Right lung (tissue), 5 donors: ENCODE data around the gene C19orf47. TPM values are rescaled to one million over a fixed set of nuclear protein-coding genes. Genes with fewer than 3 reads are reported as not detected.
"Not testable (repeated sequence)": the region's sequence is repeated elsewhere in the genome, so short reads cannot be mapped to it uniquely, and the experiment has no call there.

ENCODE experiments used
- DNase-seq, 2 donors: peaks; one replicate each; pipeline ENCODE4 v3.0.0-alpha.2; 2013
- polyA plus RNA-seq, 5 donors: library from polyadenylated mRNA; unstranded; fragments of 120-200 nt; gene quantifications; one replicate each; pipeline versions ENCODE4 v1.2.1 to v1.2.3, GENCODE V29; 2013; ENCODE audit warnings: inconsistent platforms in 1 of 5, low replicate concordance in 1 of 5; ENCODE audit not compliant: insufficient read length in 5 of 5, insufficient read depth in 1 of 5

The C19orf47 gene
- polyA plus RNA-seq, 5 donors: 10.1 to 19.1 (median 10.9) TPM

DNA sequence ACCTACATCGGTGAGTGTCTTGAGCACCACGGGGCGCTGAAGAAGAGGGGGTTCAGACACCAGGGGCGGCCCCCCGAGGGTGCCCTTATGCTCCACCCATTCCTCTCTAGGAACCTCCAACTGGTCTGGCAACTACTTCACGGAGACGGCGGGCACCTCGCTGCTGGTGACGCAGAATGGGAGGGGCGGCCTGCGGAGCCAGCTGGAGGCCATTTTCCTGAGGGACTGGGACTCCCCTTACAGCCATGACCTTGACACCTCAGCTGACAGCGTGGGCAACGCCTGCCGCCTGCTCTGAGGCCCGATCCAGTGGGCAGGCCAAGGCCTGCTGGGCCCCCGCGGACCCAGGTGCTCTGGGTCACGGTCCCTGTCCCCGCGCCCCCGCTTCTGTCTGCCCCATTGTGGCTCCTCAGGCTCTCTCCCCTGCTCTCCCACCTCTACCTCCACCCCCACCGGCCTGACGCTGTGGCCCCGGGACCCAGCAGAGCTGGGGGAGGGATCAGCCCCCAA lies 29.7 kb upstream of the C19orf47 start:
- no peak for DNase-seq

DNA sequence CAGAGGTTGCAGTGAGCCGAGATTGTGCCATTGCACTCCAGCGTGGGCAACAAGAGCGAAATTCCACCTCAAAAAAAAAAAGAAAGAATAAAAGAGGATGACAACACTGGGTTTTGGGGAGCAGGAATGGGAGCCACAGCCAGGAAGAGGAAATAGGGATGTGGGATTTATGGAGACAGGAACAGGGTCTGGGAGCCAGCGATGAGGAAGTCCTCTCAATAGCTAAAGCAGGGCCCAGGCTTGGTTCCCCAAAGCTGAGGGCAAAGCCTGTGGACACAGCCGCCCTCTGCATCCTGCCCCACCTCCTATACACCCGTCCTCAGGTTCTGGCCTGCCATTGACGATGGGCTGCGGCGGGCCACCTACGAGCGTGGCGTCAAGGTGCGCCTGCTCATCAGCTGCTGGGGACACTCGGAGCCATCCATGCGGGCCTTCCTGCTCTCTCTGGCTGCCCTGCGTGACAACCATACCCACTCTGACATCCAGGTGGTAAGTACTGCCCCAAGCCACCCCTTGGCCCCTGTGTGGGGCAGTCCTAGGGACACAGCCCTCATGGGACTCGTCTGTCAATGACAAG lies 28.2 kb upstream of the C19orf47 start:
- no peak for DNase-seq

GRCh38 chr19:40374084-40374483 lies 25.9 kb upstream of the C19orf47 start:
- DNase-seq: no peak

GRCh38 chr19:40371802-40372122 lies 23.6 kb upstream of the C19orf47 start:
- DNase-seq: no peak

GRCh38 chr19:40370997-40371801 lies 23.0 kb upstream of the C19orf47 start:
- no peak for DNase-seq

DNA sequence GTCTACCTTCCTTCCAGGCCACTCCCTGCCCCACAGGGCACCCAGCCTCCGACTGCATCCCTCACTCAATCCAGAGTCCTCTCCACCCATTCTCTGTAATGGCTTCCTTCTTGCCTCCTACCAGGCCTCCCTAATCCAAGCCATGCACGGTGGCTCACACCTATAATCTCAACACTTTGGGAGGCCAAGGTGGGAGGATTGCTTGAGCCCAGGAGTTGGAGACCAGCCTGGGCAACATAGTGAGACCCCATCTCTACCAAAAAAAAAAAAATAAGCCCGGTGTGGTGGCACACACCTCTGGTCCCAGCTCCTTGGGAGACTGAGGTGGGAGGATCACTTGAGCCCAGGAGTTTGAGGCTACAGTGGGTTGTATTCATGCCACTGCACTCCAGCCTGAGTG lies 22.1 kb upstream of the C19orf47 start:
- not testable (repeated sequence) for DNase-seq

DNA sequence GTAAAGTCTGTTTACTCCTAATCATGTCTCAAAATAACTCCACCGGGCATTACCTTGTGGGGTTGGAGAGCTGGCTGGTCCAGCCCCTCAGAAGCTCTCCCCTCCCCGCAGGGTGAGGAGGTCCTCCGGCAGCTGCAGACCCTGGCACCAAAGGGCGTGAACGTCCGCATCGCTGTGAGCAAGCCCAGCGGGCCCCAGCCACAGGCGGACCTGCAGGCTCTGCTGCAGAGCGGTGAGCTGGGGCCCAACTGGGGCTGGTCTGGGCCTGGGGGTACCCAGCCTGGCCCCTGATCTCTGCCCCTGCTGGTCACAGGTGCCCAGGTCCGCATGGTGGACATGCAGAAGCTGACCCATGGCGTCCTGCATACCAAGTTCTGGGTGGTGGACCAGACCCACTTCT lies 21.6 kb upstream of the C19orf47 start:
- no peak for DNase-seq

- no peak for DNase-seq
Observed at GRCh38 chr19:40367577-40368434, 19.6 kb upstream of the C19orf47 start.

DNA sequence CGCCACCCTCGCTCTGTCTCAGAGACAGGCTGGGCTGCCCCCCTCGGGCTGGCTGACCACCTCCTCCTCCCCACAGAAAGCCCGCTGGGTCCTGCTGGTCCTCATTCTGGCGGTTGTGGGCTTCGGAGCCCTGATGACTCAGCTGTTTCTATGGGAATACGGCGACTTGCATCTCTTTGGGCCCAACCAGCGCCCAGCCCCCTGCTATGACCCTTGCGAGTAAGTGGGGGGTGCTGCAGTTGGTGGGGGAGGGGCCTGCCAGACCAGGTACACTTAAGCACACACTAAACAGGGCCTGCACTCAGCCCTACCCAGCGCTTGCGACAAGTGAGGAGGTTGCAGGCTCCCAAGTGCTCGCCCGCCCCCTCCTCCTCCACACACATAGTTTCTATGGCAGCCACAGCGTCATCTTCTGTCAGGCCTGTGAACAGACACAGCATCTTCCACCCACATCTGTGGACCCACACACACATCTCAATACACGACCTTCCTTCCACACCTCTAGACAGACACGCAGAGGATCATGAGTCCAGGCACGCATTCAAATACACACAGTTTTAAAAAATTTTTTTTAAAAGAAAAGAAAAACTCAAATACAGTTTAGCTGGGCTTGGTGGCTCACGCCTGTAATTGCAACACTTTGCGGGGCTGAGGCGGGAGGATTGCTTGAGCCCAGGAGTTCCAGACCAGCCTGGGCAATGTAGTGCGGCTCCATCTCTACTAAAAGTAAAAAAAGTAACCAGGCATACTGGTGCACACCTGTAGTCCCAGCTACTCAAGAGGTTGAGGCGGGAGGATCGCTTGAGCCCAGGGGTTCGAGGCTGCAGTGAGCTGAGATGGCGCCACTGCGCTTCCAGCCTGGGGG lies 18.7 kb upstream of the C19orf47 start:
- DNase-seq: peak; percentile 44 to 49

GRCh38 chr19:40365613-40366401 lies 17.6 kb upstream of the C19orf47 start:
- DNase-seq: peak; percentile 79

DNA sequence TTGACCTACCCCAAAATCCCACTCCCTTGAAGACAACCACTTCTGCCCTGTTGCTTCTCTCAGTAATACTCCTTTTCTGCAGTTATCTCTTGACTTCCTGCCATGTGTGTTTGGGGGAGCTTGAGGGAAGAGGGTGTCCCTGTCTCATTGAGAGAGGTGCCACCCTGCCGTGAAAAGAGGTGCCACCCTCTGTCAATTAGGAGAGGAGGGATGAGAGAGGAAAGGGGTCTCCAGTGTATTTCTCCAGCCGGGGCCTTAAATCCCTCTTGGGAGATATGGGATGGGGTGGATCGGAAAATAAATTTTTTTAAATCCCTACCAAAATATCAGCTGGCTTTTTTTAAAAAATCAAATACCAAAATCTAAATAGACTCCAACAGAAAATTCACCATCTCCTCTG lies 16.8 kb upstream of the C19orf47 start:
- DNase-seq: no peak

DNA sequence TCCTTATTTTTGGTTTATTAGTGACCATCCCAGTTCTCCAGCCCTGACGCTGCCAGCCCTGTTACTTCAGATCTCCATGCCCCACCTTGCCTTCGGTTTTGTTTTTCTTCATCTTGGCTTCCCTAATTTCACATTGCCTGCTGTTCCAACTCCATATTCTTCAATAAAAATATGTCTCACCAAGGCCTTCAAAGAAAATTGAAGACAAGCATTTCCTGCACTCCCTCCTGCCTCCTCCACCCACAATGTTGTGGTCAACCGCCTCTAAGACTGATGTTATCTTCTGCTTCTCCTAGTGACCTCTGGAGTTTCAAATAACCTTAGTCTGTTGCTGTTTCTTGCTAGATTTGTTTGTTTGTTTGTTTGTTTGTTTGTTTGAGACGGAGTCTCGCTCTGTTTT lies 14.9 kb upstream of the C19orf47 start:
- DNase-seq: no peak

- DNase-seq: no peak
Observed at GRCh38 chr19:40362160-40362559, 14.0 kb upstream of the C19orf47 start.

DNA sequence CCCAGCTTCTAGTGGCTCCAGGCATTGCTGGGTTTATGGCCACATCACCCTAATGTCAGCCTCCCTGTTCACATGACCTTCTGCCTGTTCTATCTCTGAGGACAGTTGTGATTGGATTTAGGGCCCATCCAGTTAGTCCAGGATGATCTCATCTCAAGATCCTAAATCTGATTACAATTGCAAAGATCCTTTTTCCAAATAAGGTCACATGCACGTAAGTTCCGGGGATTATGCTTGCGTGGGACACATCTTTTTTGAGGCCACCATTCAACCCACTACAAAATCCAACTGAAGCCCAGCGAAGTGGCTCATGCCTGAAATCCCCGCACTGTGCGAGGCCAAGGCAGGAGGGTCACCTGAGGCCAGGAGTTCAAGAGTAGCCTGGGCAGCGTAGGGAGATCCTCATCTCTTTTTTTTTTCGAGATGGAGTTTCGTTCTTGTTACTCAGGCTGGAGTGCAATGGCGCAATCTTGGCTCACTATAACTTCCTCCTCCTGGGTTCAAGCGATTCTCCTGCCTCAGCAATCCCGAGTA lies 12.6 kb upstream of the C19orf47 start:
- no peak for DNase-seq

DNA sequence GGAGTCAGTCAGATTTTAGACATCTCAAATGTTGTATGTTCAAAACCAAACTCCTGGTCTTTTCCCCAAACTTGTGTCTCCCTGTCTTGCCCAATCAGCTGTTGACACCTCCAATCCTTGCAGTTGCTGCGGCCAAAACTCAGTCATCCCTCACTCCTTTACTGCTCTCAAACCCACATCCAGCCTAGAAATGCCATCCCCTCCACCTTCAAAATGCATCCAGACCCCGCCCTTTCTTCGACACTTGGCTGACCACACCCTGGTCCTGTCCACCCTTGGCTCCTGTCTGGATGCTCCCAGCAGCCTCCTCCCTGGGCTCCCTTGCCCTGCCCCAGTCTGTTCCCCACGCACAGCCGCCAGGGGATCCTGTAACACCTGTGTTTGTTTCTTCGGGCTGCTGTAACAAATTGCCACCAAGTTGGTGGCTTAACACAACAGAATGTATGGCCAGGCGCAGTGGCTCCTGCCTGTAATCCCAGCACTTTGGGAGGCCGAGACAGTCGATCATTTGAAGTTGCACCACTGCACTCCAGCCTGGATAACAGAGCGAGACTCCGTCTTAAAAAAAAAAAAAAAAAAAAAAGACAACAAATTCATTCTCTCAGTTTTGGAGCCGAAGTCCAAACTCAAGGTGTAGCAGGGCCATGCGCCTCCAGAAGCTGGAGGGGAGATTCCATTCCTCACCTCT lies 12.0 kb upstream of the C19orf47 start:
- DNase-seq: no peak

GRCh38 chr19:40358773-40359172 lies 10.6 kb upstream of the C19orf47 start:
- DNase-seq: no peak

GRCh38 chr19:40357640-40358039 lies 9.4 kb upstream of the C19orf47 start:
- no peak for DNase-seq

DNA sequence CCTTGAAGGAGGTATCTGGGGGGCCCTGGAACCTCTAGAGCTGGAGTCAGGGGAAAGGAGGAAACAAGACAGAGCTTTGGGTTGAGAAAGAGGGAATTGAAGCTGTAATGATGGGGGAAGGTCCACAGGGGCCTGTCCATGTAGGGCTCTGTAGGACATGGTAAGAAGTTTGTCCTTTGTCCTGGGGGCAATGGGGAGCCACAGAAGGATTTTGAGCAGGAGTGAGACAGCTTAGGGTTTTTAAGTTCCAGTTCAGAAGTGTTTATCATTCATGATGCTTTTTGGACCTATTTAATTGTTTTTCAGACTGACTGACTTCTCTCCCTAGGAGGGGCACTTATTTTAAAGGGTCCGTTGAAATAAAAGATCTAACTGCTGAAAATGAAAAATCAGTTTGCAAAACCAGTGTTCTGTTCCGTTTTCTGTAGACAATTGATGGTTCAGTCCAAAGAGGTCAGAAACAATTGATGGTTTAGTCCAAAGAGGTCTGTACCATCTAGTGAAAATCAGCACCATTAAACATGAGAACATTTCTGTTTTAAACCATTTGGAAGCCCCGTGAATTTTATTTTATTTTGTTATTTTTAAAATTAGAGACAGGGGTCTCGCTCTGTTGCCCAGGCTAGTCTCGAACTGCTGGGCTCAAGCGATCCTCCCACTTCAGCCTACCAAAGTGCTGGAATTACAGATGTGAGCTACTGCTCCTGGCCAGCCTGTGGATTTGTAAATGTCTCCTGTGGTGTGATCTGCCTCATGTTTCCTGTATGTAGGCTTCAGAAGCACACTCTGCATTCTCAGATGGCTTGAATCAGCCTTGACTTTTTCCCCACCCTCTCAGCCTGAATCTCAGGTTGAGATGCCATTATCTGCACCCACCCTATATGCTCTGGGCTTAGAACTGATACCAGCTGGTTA lies 8.7 kb upstream of the C19orf47 start:
- no peak for DNase-seq
